ENCODE results near the gene ZNF850. TPM values are rescaled to one million over a fixed set of nuclear protein-coding genes. Genes with fewer than 3 reads are reported as not detected.

The ZNF850 gene
- total and polyA plus RNA-seq, 2 of the 8 experiments (the other 6 are each of a cell fraction or from before 2014, with no cell fraction given), result 6.7 to 21.2 TPM

DNA sequence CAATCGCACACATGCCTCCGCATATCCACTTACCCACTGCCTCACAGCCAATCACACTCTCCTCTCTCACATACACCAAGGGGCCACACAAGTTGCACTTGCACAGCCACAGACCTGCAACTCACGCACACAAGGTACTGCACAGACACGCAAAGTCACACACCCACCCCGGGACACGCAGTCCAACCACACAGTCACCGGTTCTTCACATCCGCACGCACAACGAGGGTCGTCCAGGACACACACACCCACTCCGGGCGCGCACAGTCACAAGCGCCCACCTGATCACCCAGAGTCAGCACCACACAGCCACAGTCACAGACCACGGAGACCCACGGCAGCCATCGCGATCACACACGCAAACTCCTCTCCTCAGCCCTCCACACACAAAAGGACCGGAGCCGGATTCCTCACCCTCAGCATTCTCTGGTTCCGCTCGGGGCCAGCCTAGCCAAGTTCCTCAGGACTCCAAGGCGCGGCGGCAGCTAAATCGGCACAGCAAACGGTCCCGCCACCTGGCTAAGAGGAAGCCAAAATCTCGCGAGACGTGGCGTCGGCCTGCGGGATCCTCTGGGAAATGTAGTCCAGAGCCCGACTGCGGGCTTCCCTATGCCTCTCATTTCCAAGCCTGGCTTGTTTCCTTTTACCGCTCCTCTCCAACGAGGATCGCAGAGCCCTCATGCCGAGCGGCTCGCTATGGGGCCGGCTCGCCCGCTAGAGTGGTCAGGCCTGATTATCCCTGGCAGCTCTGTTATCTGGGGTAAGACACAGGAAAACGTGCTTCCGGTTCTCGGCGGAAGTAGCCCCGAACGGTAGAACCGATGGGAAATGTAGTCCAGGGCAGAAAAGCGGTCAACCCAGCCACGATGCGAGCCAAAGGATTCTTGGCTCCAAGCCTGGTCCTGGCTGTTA lies at the start of gene ZNF850 (continued):
- TF ChIP-seq, protein P1, sequence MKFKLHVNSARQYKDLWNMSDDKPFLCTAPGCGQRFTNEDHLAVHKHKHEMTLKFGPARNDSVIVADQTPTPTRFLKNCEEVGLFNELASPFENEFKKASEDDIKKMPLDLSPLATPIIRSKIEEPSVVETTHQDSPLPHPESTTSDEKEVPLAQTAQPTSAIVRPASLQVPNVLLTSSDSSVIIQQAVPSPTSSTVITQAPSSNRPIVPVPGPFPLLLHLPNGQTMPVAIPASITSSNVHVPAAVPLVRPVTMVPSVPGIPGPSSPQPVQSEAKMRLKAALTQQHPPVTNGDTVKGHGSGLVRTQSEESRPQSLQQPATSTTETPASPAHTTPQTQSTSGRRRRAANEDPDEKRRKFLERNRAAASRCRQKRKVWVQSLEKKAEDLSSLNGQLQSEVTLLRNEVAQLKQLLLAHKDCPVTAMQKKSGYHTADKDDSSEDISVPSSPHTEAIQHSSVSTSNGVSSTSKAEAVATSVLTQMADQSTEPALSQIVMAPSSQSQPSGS (IDR thresholded peaks at IDR 0.05; ENCODE audit: low read length), result no peak
- peak; percentile 30; the same call in 1 of the 2 replicates for TF ChIP-seq BACH1 (IDR thresholded peaks at IDR 0.05; ENCODE audit: low read length)
- TF ChIP-seq RAD21 (IDR thresholded peaks at IDR 0.05 in 1 of 2, conservative IDR thresholded peaks at IDR 0.05 in 1 of 2; ENCODE audit: low read depth in 2 of 2, low read length in 2 of 2), result no peak
- TF ChIP-seq, protein P2, sequence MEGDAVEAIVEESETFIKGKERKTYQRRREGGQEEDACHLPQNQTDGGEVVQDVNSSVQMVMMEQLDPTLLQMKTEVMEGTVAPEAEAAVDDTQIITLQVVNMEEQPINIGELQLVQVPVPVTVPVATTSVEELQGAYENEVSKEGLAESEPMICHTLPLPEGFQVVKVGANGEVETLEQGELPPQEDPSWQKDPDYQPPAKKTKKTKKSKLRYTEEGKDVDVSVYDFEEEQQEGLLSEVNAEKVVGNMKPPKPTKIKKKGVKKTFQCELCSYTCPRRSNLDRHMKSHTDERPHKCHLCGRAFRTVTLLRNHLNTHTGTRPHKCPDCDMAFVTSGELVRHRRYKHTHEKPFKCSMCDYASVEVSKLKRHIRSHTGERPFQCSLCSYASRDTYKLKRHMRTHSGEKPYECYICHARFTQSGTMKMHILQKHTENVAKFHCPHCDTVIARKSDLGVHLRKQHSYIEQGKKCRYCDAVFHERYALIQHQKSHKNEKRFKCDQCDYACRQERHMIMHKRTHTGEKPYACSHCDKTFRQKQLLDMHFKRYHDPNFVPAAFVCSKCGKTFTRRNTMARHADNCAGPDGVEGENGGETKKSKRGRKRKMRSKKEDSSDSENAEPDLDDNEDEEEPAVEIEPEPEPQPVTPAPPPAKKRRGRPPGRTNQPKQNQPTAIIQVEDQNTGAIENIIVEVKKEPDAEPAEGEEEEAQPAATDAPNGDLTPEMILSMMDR (IDR thresholded peaks at IDR 0.05; ENCODE audit: control extremely low read depth in 1 of 3, insufficient read depth in 1 of 3, low read depth in 1 of 3, low read length in 3 of 3), result no peak
- no peak for TF ChIP-seq CBX8 (IDR thresholded peaks at IDR 0.05; ENCODE audit: borderline replicate concordance, low read depth, low read length)
- no peak for TF ChIP-seq BCL11A (IDR thresholded peaks at IDR 0.05; ENCODE audit: low read depth in 2 of 2, low read length in 2 of 2)
- TF ChIP-seq TAF1 (IDR thresholded peaks at IDR 0.05; ENCODE audit: low read depth, low read length), result peak; percentile 79
- TF ChIP-seq CEBPB (IDR thresholded peaks at IDR 0.05; ENCODE audit: low read depth, low read length), result no peak
- TF ChIP-seq SP4 (IDR thresholded peaks at IDR 0.05; ENCODE audit: low read length), result no peak
- peak; percentile 79 for TF ChIP-seq ASH2L (IDR thresholded peaks at IDR 0.05; ENCODE audit: low read length)
- TF ChIP-seq MAFK (IDR thresholded peaks at IDR 0.05; ENCODE audit: low read depth, low read length), result no peak
- TF ChIP-seq EP300 (IDR thresholded peaks at IDR 0.05; ENCODE audit: borderline replicate concordance in 1 of 2, low read depth in 2 of 2, low read length in 2 of 2), result no peak
- TF ChIP-seq EGR1 (IDR thresholded peaks at IDR 0.05; ENCODE audit: borderline replicate concordance, low read depth, low read length), result no peak
- TF ChIP-seq CBX5 (IDR thresholded peaks at IDR 0.05; ENCODE audit: low read depth, low read length), result no peak
- peak; percentile 46; the same call in 1 of the 2 replicates for TF ChIP-seq CREB1 (IDR thresholded peaks at IDR 0.05)
- TF ChIP-seq, protein P3, sequence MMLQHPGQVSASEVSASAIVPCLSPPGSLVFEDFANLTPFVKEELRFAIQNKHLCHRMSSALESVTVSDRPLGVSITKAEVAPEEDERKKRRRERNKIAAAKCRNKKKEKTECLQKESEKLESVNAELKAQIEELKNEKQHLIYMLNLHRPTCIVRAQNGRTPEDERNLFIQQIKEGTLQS (IDR thresholded peaks at IDR 0.05; ENCODE audit: insufficient read depth, low read depth, low read length), result no peak
- TF ChIP-seq TBP (IDR thresholded peaks at IDR 0.05; ENCODE audit: low read depth, low read length), result peak; percentile 79
- peak; percentile 89 for TF ChIP-seq POLR2AphosphoS5 (IDR thresholded peaks at IDR 0.05; ENCODE audit: low read depth, low read length)
- no peak for TF ChIP-seq KDM5A (IDR thresholded peaks at IDR 0.05; ENCODE audit: low read length)

All from H1 (cell line).